H1 (cell line): ENCODE data around the gene RERE. TPM values are rescaled to one million over a fixed set of nuclear protein-coding genes. Genes with fewer than 3 reads are reported as not detected.

Source experiments
- CBX5 ChIP-seq: fragments of 300-800, 300-1000 bp; sonication (generic); IDR thresholded peaks from 2 replicates; pipeline ENCODE4 v1.7.1; 2016; ENCODE audit warnings: antibody characterized with exemption, low read length, low read depth
- CHD1 ChIP-seq: IDR thresholded peaks from 2 replicates; pipeline ENCODE4 v1.6.1; 2012; ENCODE audit warnings: low read depth, low read length, improper control_type of control experiment
- CHD7 ChIP-seq: fragments of 300-600 bp; sonication (generic); IDR thresholded peaks from 2 replicates; pipeline ENCODE4 v1.7.1; 2012; ENCODE audit warnings: low read length, moderate library complexity, mild to moderate bottlenecking, inconsistent platforms; ENCODE audit not compliant: insufficient replicate concordance
- CTBP2 ChIP-seq: IDR thresholded peaks from 2 replicates; pipeline ENCODE4 v1.7.0; 2011; ENCODE audit warnings: borderline replicate concordance, mild to moderate bottlenecking, moderate library complexity, mixed read lengths, low read length; ENCODE audit not compliant: insufficient read depth, insufficient read length
- CTCF ChIP-seq, 3 experiments: IDR thresholded peaks; 1 replicate in 2 of 3; 2 replicates in 1 of 3; pipeline versions ENCODE4 v1.5.1 to v1.6.1; 2011; ENCODE audit warnings: low read length in 3 of 3, mild to moderate bottlenecking in 3 of 3, inconsistent platforms in 2 of 3, low read depth in 1 of 3, moderate library complexity in 1 of 3; ENCODE audit not compliant: insufficient read depth in 1 of 3; ENCODE audit errors: control extremely low read depth in 1 of 3
- HDAC6 ChIP-seq: IDR thresholded peaks from one replicate; pipeline ENCODE4 v1.7.1; 2012; ENCODE audit warnings: low read depth, mild to moderate bottlenecking, inconsistent platforms, low read length, moderate library complexity
- POLR2A ChIP-seq, 2 experiments: IDR thresholded peaks; 1 replicate in 1 of 2; 2 replicates in 1 of 2; pipeline ENCODE4 v1.6.1; 2011; ENCODE audit warnings: low read depth in 2 of 2, low read length in 2 of 2, mild to moderate bottlenecking in 2 of 2; ENCODE audit errors: control extremely low read depth in 1 of 2
- SIN3A ChIP-seq, 2 experiments: IDR thresholded peaks in 1 of 2; conservative IDR thresholded peaks in 1 of 2; 2 replicates each; pipeline ENCODE4 v1.6.1; 2011 to 2012; ENCODE audit warnings: low read length in 2 of 2, improper control_type of control experiment in 1 of 2, low read depth in 1 of 2, mild to moderate bottlenecking in 1 of 2
- polyA plus RNA-seq, 7 experiments: library from polyadenylated mRNA; depleted of rRNA in 3 of 7; stranded (reverse) in 5 of 7; unstranded in 2 of 7; fragments of >200 nt in 5 of 7; fragments of 200-250 nt in 2 of 7; gene quantifications; 1 replicate in 5 of 7; 2 replicates in 1 of 7; 4 replicates in 1 of 7; pipeline versions ENCODE4 v1.2.1 to v1.2.3, GENCODE V29; 2011 to 2013; ENCODE audit warnings: missing spikeins in 2 of 7, mixed read lengths in 2 of 7
- total RNA-seq: library from RNA; stranded (reverse); fragmentation: NEBNext Ultra II Directional; extraction: Animal tissue kit (Norgen Biotek cat#: 25700); gene quantifications from 2 replicates; pipeline ENCODE4 v1.2.1, GENCODE V29; 2021

The RERE gene
- total and polyA plus RNA-seq, 2 of the 8 experiments (the other 6 are each of a cell fraction or from before 2014, with no cell fraction given): 15.3 to 142 TPM

- TF ChIP-seq CHD7 (no peak), CBX5 (no peak), POLR2A (IDR thresholded peaks at IDR 0.05; ENCODE audit: control extremely low read depth in 1 of 2, low read depth in 2 of 2, low read length in 2 of 2) (no peak), HDAC6 (no peak), CHD1 (no peak), CTBP2 (no peak), CTCF (IDR thresholded peaks at IDR 0.05; ENCODE audit: control extremely low read depth in 1 of 3, insufficient read depth in 1 of 3, low read depth in 1 of 3, low read length in 3 of 3) (no peak), SIN3A (conservative IDR thresholded peaks at IDR 0.05 in 1 of 2, IDR thresholded peaks at IDR 0.05 in 1 of 2; ENCODE audit: low read depth in 1 of 2, low read length in 2 of 2) (no peak)
These were observed 459.1 kb downstream of the RERE start (continued) for GRCh38 chr1:8358241-8358896.
